Smooth muscle cell (in vitro differentiated cells): ENCODE data around the gene ELANE. TPM values are rescaled to one million over a fixed set of nuclear protein-coding genes. Genes with fewer than 3 reads are reported as not detected.
"Not testable (repeated sequence)": the region's sequence is repeated elsewhere in the genome, so short reads cannot be mapped to it uniquely, and the experiment has no call there.

ENCODE experiments used
- DNase-seq: peaks from one replicate; lab custom pipeline; 2025; ENCODE audit not compliant: unreplicated experiment; lab: John Stamatoyannopoulos, UW
- H2AFZ ChIP-seq: fragments of 200-600 bp; sonication (generic); 2 replicates; pipeline ENCODE4 v1.6.0; 2016; ENCODE audit warnings: antibody characterized with exemption, low read depth, mild to moderate bottlenecking
- H3F3A ChIP-seq: fragments of 200-600 bp; sonication (generic); 2 replicates; pipeline ENCODE4 v1.6.0; 2017; ENCODE audit warnings: antibody characterized with exemption, low read depth
- H3K27ac ChIP-seq: fragments of 200-600 bp; sonication (generic); 2 replicates; pipeline ENCODE4 v1.5.1; 2016; ENCODE audit warnings: low read depth, mild to moderate bottlenecking
- H3K27me3 ChIP-seq: fragments of 200-600 bp; sonication (generic); 2 replicates; pipeline ENCODE4 v1.6.1; 2016; ENCODE audit warnings: low read depth, mild to moderate bottlenecking
- H3K36me3 ChIP-seq: fragments of 200-600 bp; sonication (generic); 2 replicates; pipeline ENCODE4 v1.5.1; 2016; ENCODE audit warnings: low read depth
- H3K4me1 ChIP-seq: fragments of 200-600 bp; sonication (generic); 2 replicates; pipeline ENCODE4 v1.5.1; 2016; ENCODE audit warnings: low read depth
- H3K4me2 ChIP-seq: fragments of 200-600 bp; sonication (generic); 2 replicates; pipeline ENCODE4 v1.6.0; 2016; ENCODE audit warnings: mild to moderate bottlenecking
- H3K4me3 ChIP-seq: fragments of 200-600 bp; sonication (generic); 2 replicates; pipeline ENCODE4 v1.5.1; 2016; ENCODE audit warnings: mild to moderate bottlenecking
- H3K79me2 ChIP-seq: fragments of 200-600 bp; sonication (generic); 2 replicates; pipeline ENCODE4 v1.6.0; 2016; ENCODE audit warnings: low read depth, mild to moderate bottlenecking
- H3K9ac ChIP-seq: fragments of 200-600 bp; sonication (generic); 2 replicates; pipeline ENCODE4 v1.6.0; 2016; ENCODE audit warnings: low read depth
- H3K9me3 ChIP-seq: fragments of 200-600 bp; sonication (generic); replicated peaks from 2 replicates; pipeline ENCODE4 v1.5.1; 2016; ENCODE audit warnings: low read depth
- H4K20me1 ChIP-seq: fragments of 200-600 bp; sonication (generic); 2 replicates; pipeline ENCODE4 v1.6.0; 2016; ENCODE audit warnings: low read depth
- CTCF ChIP-seq: fragments of 200-600 bp; sonication (generic); IDR thresholded peaks from 2 replicates; pipeline ENCODE4 v1.5.1; 2017; ENCODE audit warnings: borderline replicate concordance, mild to moderate bottlenecking, antibody characterized with exemption; ENCODE audit not compliant: insufficient read depth, poor library complexity, severe bottlenecking
- WGBS: methylation state at CpG from one replicate; pipeline ENCODE4 v1.1.7; 2016; ENCODE audit warnings: low lambda C conversion rate; 5-methylcytosine and 5-hydroxymethylcytosine counted together
- polyA plus RNA-seq: library from polyadenylated mRNA; unstranded; fragments of >200 nt; fragmentation: Nextera tagmentation; extraction: Ambion mirVana; gene quantifications from 2 replicates; pipeline ENCODE4 v1.2.1, GENCODE V29; 2016
- total RNA-seq: library from RNA; depleted of rRNA; stranded (reverse); fragments of >200 nt; gene quantifications from 2 replicates; pipeline ENCODE4 v1.2.3, GENCODE V29; 2014

ELANE gene
- total and polyA plus RNA-seq, 2 experiments from 2014 or later = not detected

- Histone ChIP-seq H3K9ac (no peak overlapping the region), H3K4me2 (no peak overlapping the region), H3F3A (peaks cover 6% of the 10 kb centered on the region), H3K79me2 (no peaks in the 10 kb centered on the region), H3K4me3 (no peak overlapping the region), H3K27me3 (no peaks in the 10 kb centered on the region), H3K9me3 (no peaks in the 10 kb centered on the region), H3K36me3 (no peaks in the 10 kb centered on the region), H3K27ac (no peak overlapping the region), H4K20me1 (peaks cover 22% of the 10 kb centered on the region), H3K4me1 (no peaks in the 10 kb centered on the region), H2AFZ (no peak overlapping the region)
- TF ChIP-seq CTCF = no peak
- 97% methylated on average over 11 of the region's 13 CpGs for WGBS
- DNase-seq = no peak
These were observed 36.2 kb upstream of the ELANE start for GRCh38 chr19:815775-816499.

- no peak for TF ChIP-seq CTCF
- no peaks in the 10 kb centered on the region for H3K9me3 ChIP-seq
- peaks cover 1% of the 10 kb centered on the region for H3F3A ChIP-seq
- DNase-seq = no peak
- no peaks in the 10 kb centered on the region for H3K36me3 ChIP-seq
- no peak overlapping the region for H3K4me2 ChIP-seq
- H3K4me3 ChIP-seq = no peak overlapping the region
- H3K9ac ChIP-seq = no peak overlapping the region
- H3K79me2 ChIP-seq = no peaks in the 10 kb centered on the region
- no peaks in the 10 kb centered on the region for H3K4me1 ChIP-seq
- H2AFZ ChIP-seq = no peak overlapping the region
- WGBS = 96% methylated on average over 2 of the region's 2 CpGs
- H3K27me3 ChIP-seq = no peaks in the 10 kb centered on the region
- no peak overlapping the region for H3K27ac ChIP-seq
- peaks cover 16% of the 10 kb centered on the region for H4K20me1 ChIP-seq
These were observed 35.6 kb upstream of the ELANE start for GRCh38 chr19:816500-816857.

- not testable (repeated sequence) for H3K4me2 ChIP-seq, H3K36me3 ChIP-seq, H3K9me3 ChIP-seq, H3K4me1 ChIP-seq, H3K27me3 ChIP-seq, H3F3A ChIP-seq, H4K20me1 ChIP-seq, H3K4me3 ChIP-seq, H3K9ac ChIP-seq, H3K27ac ChIP-seq, DNase-seq, H3K79me2 ChIP-seq, H2AFZ ChIP-seq
- 97% methylated on average over 5 of the region's 5 CpGs for WGBS
These were observed 31.9 kb upstream of the ELANE start for GRCh38 chr19:820212-820611.

- H4K20me1 ChIP-seq = no peaks in the 10 kb centered on the region
- DNase-seq = no peak
- no peaks in the 10 kb centered on the region for H3F3A ChIP-seq
- no peaks in the 10 kb centered on the region for H3K27me3 ChIP-seq
- H3K9me3 ChIP-seq = no peaks in the 10 kb centered on the region
- H2AFZ ChIP-seq = no peak overlapping the region
- H3K9ac ChIP-seq = peak overlapping the region; percentile 34
- peaks cover 5% of the 10 kb centered on the region for H3K4me1 ChIP-seq
- H3K27ac ChIP-seq = no peak overlapping the region
- no peaks in the 10 kb centered on the region for H3K79me2 ChIP-seq
- TF ChIP-seq CTCF = no peak
- peak overlapping the region; percentile 100 for H3K4me2 ChIP-seq
- under 1% methylated on average over 20 of the region's 64 CpGs for WGBS
- peak overlapping the region; percentile 77 for H3K4me3 ChIP-seq
- H3K36me3 ChIP-seq = no peaks in the 10 kb centered on the region
These were observed 30.8 kb upstream of the ELANE start for GRCh38 chr19:821231-821824.
